ENCODE results near the gene SEPHS2. TPM values are rescaled to one million over a fixed set of nuclear protein-coding genes. Genes with fewer than 3 reads are reported as not detected.

Gene SEPHS2, protein sequence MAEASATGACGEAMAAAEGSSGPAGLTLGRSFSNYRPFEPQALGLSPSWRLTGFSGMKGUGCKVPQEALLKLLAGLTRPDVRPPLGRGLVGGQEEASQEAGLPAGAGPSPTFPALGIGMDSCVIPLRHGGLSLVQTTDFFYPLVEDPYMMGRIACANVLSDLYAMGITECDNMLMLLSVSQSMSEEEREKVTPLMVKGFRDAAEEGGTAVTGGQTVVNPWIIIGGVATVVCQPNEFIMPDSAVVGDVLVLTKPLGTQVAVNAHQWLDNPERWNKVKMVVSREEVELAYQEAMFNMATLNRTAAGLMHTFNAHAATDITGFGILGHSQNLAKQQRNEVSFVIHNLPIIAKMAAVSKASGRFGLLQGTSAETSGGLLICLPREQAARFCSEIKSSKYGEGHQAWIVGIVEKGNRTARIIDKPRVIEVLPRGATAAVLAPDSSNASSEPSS
- 50.4 to 55.2 TPM (median 53.5 TPM) in 3 replicates for total RNA-seq (2021)
- Bru-seq, nascent RNA = percentile 96 among the genes with signal in this experiment
- long read RNA-seq, experiment 1, transcript SEPHS2-201 (1 exons, 2,551 nt) = major isoform, 327 of 327 reads
- long read RNA-seq, experiment 1, partial matches to known transcripts = 0 of 327 reads
- long read RNA-seq, experiment 1, other reads (novel, unspliced or antisense) = 0 of 327 reads
- long read RNA-seq, experiment 2, transcript SEPHS2-201 (1 exons, 2,551 nt) = major isoform, 103 of 104 reads
- long read RNA-seq, experiment 2, partial matches to known transcripts = 0 of 104 reads
- long read RNA-seq, experiment 2, other reads (novel, unspliced or antisense) = 1 of 104 reads
- long read RNA-seq, experiment 3, transcript SEPHS2-201 (1 exons, 2,551 nt) = major isoform, 13 of 13 reads
- long read RNA-seq, experiment 3, partial matches to known transcripts = 0 of 13 reads
- long read RNA-seq, experiment 3, other reads (novel, unspliced or antisense) = 0 of 13 reads

GRCh38 chr16:30445408-30446202, at the start of gene SEPHS2:
Gene SEPHS2 (minus strand): TSS chr16:30445874. CDS start chr16:30445727, 147 bp downstream.
- ATAC-seq (peak; percentile 91), DNase-seq (ENCODE audit: low spot score) (peak; percentile 96)
- POLR2A ChIA-PET = interaction anchor here (1.0 kb wide), 1 partner anchor 141 kb away, joined by 4 read pairs; no protein-coding TSS in a partner anchor
- Mint-ChIP-seq H3K27ac (peak within 1 kb of the TSS; percentile 98), H3K27me3 (ENCODE audit: low read depth) (peaks cover 28% of the 10 kb centered on the region), H3K4me3 (peak within 1 kb of the TSS; percentile 77), H3K36me3 (peaks cover 19% of the 10 kb centered on the region), H3K9me3 (peaks cover 16% of the 10 kb centered on the region), H3K4me1 (peaks cover 22% of the 10 kb centered on the region)
- CTCF ChIA-PET = interaction anchor here (1.1 to 4.5 kb wide), 3 partner anchors 13 to 170 kb away, joined by 3 to 25 read pairs (median 9); partner anchors contain the start of gene DCTPP1
- TF ChIP-seq GTF2I (CRISPR knock-in tag; conservative IDR thresholded peaks at IDR 0.05) (no peak), CREB1 (CRISPR knock-in tag; IDR thresholded peaks at IDR 0.05) (no peak), KAT7 (CRISPR knock-in tag; IDR thresholded peaks at IDR 0.05; ENCODE audit: borderline replicate concordance) (no peak), SOX15 (CRISPR knock-in tag; IDR thresholded peaks at IDR 0.05) (no peak), ETV6 (CRISPR knock-in tag; IDR thresholded peaks at IDR 0.05) (no peak; the same call in none of the 2 replicates), ESRRA (CRISPR knock-in tag; IDR thresholded peaks at IDR 0.05; ENCODE audit: borderline replicate concordance) (no peak), OVOL2 (CRISPR knock-in tag; IDR thresholded peaks at IDR 0.05; ENCODE audit: borderline replicate concordance) (no peak), ZNF423 (CRISPR knock-in tag; IDR thresholded peaks at IDR 0.05) (peak; percentile 77), ZNF317 (CRISPR knock-in tag; IDR thresholded peaks at IDR 0.05; ENCODE audit: borderline replicate concordance, low read depth) (no peak), SP1 (CRISPR knock-in tag; conservative IDR thresholded peaks at IDR 0.05) (no peak; the same call in 1 of the 2 replicates), USF2 (CRISPR knock-in tag; IDR thresholded peaks at IDR 0.05) (peak; percentile 84), ZNF232 (CRISPR knock-in tag; IDR thresholded peaks at IDR 0.05) (peak; percentile 62; the same call in 1 of the 2 replicates), E2F4 (CRISPR knock-in tag; IDR thresholded peaks at IDR 0.05; ENCODE audit: borderline replicate concordance, low read depth) (no peak), E2F1 (CRISPR knock-in tag; IDR thresholded peaks at IDR 0.05) (no peak; the same call in 1 of the 2 replicates), EMX1 (CRISPR knock-in tag; IDR thresholded peaks at IDR 0.05) (no peak), ZSCAN18 (CRISPR knock-in tag; IDR thresholded peaks at IDR 0.05) (no peak), MXD4 (CRISPR knock-in tag; IDR thresholded peaks at IDR 0.05; ENCODE audit: borderline replicate concordance) (no peak), NFYB (CRISPR knock-in tag; conservative IDR thresholded peaks at IDR 0.05; ENCODE audit: low read depth) (peak; percentile 85), E2F5 (CRISPR knock-in tag; IDR thresholded peaks at IDR 0.05) (no peak), USF1 (CRISPR knock-in tag; IDR thresholded peaks at IDR 0.05) (peak; percentile 87), ZNF263 (CRISPR knock-in tag; IDR thresholded peaks at IDR 0.05; ENCODE audit: low read depth) (no peak), MYBL2 (CRISPR knock-in tag; IDR thresholded peaks at IDR 0.05) (peak; percentile 84), NR2C2 (CRISPR knock-in tag; IDR thresholded peaks at IDR 0.05) (no peak)
- TF ChIP-seq, protein P1, sequence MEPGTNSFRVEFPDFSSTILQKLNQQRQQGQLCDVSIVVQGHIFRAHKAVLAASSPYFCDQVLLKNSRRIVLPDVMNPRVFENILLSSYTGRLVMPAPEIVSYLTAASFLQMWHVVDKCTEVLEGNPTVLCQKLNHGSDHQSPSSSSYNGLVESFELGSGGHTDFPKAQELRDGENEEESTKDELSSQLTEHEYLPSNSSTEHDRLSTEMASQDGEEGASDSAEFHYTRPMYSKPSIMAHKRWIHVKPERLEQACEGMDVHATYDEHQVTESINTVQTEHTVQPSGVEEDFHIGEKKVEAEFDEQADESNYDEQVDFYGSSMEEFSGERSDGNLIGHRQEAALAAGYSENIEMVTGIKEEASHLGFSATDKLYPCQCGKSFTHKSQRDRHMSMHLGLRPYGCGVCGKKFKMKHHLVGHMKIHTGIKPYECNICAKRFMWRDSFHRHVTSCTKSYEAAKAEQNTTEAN (CRISPR knock-in tag; IDR thresholded peaks at IDR 0.05) = no peak; the same call in 1 of the 2 replicates
- TF ChIP-seq, protein P2, sequence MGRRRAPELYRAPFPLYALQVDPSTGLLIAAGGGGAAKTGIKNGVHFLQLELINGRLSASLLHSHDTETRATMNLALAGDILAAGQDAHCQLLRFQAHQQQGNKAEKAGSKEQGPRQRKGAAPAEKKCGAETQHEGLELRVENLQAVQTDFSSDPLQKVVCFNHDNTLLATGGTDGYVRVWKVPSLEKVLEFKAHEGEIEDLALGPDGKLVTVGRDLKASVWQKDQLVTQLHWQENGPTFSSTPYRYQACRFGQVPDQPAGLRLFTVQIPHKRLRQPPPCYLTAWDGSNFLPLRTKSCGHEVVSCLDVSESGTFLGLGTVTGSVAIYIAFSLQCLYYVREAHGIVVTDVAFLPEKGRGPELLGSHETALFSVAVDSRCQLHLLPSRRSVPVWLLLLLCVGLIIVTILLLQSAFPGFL (CRISPR knock-in tag; IDR thresholded peaks at IDR 0.05; ENCODE audit: borderline replicate concordance) = no peak
